ENCODE results near the gene JSRP1.

Gene JSRP1

DNA sequence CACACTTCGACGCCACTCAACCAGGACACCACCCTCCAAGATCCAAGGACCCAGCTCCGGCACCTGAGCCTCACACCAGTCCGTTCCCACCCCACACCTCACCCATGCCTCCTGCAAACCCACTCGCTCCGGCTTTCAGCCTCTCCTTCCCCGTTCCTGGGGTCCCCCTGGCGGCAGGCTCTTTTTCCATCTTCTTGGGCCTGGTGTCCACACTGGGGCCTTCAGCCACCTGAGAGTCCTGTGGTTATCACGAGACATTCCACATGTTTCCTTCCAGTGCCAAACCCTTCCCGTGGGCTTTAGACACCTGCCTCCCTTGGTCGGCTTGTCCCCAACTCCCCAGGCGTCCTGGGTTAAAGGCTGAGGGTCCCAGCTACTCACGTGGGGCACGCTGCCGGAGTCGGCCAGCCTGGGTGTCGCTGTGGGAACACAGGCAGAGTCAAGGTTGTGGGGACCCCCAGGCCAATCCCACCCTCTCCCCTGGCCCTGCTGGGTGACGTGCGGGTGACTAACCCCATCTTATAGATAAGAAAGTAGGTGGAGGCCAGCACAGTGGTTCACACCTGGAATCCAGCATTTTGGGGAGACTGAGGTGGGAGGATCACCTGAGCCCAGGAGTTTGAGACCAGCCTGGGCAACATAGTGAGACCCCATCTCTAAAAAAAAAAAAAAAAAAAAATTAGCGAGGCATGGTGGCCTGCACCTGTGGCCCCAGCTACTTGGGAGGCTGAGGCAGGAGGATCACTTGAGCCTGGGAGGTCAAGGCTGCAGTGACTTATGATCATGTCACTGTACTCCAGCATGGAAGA is 1.9 kb downstream of the JSRP1 start:
- H3K27ac ChIP-seq (ENCODE audit: low read length) = no peak overlapping the region
- H3K4me3 ChIP-seq (ENCODE audit: low read length) = peak overlapping the region; percentile 67
- no peaks in the 10 kb centered on the region for H3K9me3 ChIP-seq (ENCODE audit: insufficient read depth, low read depth, low read length)
- no peak overlapping the region; the same call in 1 of the 2 replicates for H3K9ac ChIP-seq (ENCODE audit: low read depth, low read length)
- no peaks in the 10 kb centered on the region for H3K4me1 ChIP-seq (ENCODE audit: insufficient read depth, low read length)
- no peaks in the 10 kb centered on the region for H3K36me3 ChIP-seq (ENCODE audit: insufficient read depth, low read depth, low read length)
- peaks cover 53% of the 10 kb centered on the region for H3K27me3 ChIP-seq (ENCODE audit: insufficient read depth, low read length)

DNA sequence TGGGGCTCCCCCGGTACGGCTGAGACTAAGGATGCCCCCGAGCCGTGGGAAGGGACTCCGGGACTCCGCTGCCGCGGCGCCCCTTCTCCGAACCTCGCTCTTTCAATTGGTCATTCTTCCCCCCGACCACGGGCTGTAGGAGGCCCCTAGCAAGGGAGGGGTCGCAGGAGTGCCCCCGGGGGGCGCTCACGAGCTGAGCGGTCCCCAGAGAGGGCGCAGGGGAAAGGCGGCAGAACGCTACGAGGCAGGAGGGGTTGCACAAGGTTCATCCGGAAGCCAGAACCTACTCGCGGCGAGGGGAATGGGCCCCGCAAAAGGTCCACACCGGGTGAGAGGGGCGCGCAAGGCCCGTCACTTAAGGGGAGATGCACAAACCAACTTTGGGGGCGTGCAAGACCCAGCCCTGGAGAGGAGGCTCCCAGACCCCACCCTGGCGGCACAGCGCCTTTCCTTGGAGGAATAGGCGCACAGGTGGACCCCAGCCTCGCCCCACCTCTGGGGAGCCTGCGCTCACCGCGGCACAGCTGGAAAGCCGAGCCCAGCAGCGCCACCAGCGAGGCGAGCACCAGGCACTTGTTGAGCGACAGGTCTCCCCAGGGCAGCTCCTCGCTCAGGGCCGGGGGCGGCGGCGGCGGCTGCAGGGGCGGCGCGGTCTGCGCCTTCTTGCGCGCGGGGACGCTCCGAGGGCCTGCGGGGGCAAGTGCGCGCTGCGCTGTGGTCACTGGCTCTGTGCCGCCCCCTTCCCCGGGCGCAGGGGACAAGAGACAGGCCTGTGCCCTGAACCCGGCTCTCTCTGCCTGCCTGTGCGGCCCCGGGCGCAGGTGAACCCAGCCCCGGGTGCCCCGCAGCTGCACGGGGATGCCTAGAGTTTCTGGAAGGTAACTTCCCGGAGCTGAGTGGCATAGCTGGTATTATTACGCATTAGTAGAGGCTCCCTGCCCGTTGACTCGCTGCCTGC is 2.8 kb downstream of the JSRP1 start:
- Histone ChIP-seq H3K9ac (ENCODE audit: low read depth, low read length) (no peak overlapping the region; the same call in 1 of the 2 replicates), H3K27ac (ENCODE audit: low read length) (no peak overlapping the region), H3K4me3 (ENCODE audit: low read length) (peak overlapping the region; percentile 67), H3K27me3 (ENCODE audit: insufficient read depth, low read length) (peaks cover 53% of the 10 kb centered on the region), H3K36me3 (ENCODE audit: insufficient read depth, low read depth, low read length) (no peaks in the 10 kb centered on the region), H3K4me1 (ENCODE audit: insufficient read depth, low read length) (no peaks in the 10 kb centered on the region), H3K9me3 (ENCODE audit: insufficient read depth, low read depth, low read length) (no peaks in the 10 kb centered on the region)

DNA sequence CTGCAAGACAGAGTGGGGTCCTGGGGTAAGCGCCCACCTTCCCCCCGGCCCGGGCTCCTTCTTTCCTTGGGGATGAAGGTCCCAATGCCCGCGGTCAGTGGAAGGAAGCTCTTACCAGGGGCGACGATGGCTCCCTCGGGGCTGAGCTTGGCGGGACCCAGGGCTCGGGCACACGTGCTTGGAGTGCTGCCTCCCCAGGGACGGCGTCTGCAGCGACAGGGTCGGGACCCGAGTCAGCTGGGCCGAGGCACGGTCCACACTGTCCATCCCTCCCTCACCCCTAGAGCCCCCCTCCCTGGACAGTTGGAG is 3.5 kb downstream of the JSRP1 start:
- H3K4me3 ChIP-seq (ENCODE audit: low read length) = peak overlapping the region; percentile 67; the same call in 1 of the 2 replicates

DNA sequence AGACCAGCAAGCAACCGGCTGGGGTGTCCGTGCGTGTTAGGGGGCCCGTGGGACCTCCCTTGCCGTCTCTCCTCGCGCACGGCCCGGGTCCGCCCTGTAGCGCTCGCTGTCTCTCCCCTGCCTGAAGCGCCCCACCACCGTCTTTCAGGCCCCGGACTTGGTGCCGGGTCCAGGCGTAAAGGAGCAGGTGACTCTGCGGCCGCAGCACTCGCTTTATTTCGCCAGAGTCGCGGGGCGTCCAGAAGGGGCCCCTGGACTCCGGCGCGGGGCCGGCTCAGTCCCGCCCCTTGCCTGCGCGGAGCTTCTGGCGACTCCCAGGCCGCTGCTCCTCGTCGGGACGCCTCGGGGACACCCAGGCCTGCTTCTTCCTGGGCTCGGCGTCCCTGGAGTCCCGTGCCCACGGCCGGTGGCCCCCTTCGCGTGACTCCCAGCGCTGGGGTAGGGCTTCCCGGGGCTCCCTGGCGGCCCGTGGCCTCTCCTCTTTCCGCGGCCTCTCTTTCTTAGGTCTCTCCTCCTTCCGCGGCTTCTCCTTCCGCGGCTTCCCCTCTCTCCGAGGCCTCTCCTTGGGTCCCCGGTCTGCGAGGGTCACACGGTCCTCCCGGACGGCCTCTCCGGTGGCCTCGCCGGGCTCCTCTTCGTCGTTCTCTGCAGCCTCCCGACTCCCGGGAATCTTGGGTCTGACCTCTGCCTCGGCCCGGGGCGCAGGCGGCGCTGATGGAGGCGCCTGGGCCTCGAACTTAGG is 4.0 kb downstream of the JSRP1 start:
- Histone ChIP-seq H3K27me3 (ENCODE audit: insufficient read depth, low read length) (peaks cover 53% of the 10 kb centered on the region), H3K4me3 (ENCODE audit: low read length) (no peak overlapping the region), H3K4me1 (ENCODE audit: insufficient read depth, low read length) (no peaks in the 10 kb centered on the region), H3K27ac (ENCODE audit: low read length) (no peak overlapping the region), H3K9ac (ENCODE audit: low read depth, low read length) (no peak overlapping the region), H3K9me3 (ENCODE audit: insufficient read depth, low read depth, low read length) (no peaks in the 10 kb centered on the region), H3K36me3 (ENCODE audit: insufficient read depth, low read depth, low read length) (peaks cover 4% of the 10 kb centered on the region)

More for the DNA sequence above, 3.5 kb downstream of the JSRP1 start:
- H3K4me1 ChIP-seq (ENCODE audit: insufficient read depth, low read length) = no peaks in the 10 kb centered on the region
- H3K36me3 ChIP-seq (ENCODE audit: insufficient read depth, low read depth, low read length) = no peaks in the 10 kb centered on the region
- H3K9ac ChIP-seq (ENCODE audit: low read depth, low read length) = no peak overlapping the region
- H3K9me3 ChIP-seq (ENCODE audit: insufficient read depth, low read depth, low read length) = no peaks in the 10 kb centered on the region
- peaks cover 53% of the 10 kb centered on the region for H3K27me3 ChIP-seq (ENCODE audit: insufficient read depth, low read length)
- H3K27ac ChIP-seq (ENCODE audit: low read length) = no peak overlapping the region

DNA sequence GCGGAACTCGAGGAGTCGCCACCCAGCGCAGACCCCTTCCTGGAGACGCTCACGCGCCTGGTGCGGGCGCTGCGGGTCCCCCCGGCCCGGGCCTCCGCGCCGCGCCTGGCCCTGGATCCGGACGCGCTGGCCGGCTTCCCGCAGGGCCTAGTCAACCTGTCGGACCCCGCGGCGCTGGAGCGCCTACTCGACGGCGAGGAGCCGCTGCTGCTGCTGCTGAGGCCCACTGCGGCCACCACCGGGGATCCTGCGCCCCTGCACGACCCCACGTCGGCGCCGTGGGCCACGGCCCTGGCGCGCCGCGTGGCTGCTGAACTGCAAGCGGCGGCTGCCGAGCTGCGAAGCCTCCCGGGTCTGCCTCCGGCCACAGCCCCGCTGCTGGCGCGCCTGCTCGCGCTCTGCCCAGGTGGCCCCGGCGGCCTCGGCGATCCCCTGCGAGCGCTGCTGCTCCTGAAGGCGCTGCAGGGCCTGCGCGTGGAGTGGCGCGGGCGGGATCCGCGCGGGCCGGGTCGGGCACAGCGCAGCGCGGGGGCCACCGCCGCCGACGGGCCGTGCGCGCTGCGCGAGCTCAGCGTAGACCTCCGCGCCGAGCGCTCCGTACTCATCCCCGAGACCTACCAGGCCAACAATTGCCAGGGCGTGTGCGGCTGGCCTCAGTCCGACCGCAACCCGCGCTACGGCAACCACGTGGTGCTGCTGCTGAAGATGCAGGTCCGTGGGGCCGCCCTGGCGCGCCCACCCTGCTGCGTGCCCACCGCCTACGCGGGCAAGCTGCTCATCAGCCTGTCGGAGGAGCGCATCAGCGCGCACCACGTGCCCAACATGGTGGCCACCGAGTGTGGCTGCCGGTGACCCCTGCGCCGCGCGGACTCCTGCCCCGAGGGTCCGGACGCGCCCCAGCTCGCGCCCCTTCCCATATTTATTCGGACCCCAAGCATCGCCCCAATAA is 4.8 kb downstream of the JSRP1 start:
- no peaks in the 10 kb centered on the region for H3K4me1 ChIP-seq (ENCODE audit: insufficient read depth, low read length)
- H3K9me3 ChIP-seq (ENCODE audit: insufficient read depth, low read depth, low read length) = no peaks in the 10 kb centered on the region
- no peak overlapping the region for H3K27ac ChIP-seq (ENCODE audit: low read length)
- H3K27me3 ChIP-seq (ENCODE audit: insufficient read depth, low read length) = peaks cover 53% of the 10 kb centered on the region
- H3K4me3 ChIP-seq (ENCODE audit: low read length) = no peak overlapping the region
- no peak overlapping the region for H3K9ac ChIP-seq (ENCODE audit: low read depth, low read length)
- peaks cover 12% of the 10 kb centered on the region for H3K36me3 ChIP-seq (ENCODE audit: insufficient read depth, low read depth, low read length)

DNA sequence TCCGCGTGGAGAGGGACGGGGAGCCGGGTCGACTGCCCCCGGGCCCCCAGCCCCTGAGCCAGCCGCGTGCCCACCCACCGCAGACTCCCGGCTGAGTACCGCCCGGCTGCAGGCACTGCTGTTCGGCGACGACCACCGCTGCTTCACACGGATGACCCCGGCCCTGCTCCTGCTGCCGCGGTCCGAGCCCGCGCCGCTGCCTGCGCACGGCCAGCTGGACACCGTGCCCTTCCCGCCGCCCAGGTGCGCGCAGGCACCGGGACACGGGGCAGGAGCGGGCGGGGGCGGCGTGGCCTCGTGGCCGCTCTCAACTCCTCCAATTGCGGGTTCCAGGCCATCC is 5.5 kb downstream of the JSRP1 start:
- Histone ChIP-seq H3K4me3 (ENCODE audit: low read length) (no peak overlapping the region), H3K9ac (ENCODE audit: low read depth, low read length) (no peak overlapping the region), H3K9me3 (ENCODE audit: insufficient read depth, low read depth, low read length) (no peaks in the 10 kb centered on the region), H3K27me3 (ENCODE audit: insufficient read depth, low read length) (peaks cover 53% of the 10 kb centered on the region), H3K4me1 (ENCODE audit: insufficient read depth, low read length) (no peaks in the 10 kb centered on the region), H3K36me3 (ENCODE audit: insufficient read depth, low read depth, low read length) (peaks cover 19% of the 10 kb centered on the region), H3K27ac (ENCODE audit: low read length) (no peak overlapping the region)

- Histone ChIP-seq H3K9me3 (ENCODE audit: insufficient read depth, low read depth, low read length) (no peaks in the 10 kb centered on the region), H3K27me3 (ENCODE audit: insufficient read depth, low read length) (peaks cover 53% of the 10 kb centered on the region), H3K27ac (ENCODE audit: low read length) (no peak overlapping the region), H3K9ac (ENCODE audit: low read depth, low read length) (no peak overlapping the region), H3K4me3 (ENCODE audit: low read length) (no peak overlapping the region), H3K36me3 (ENCODE audit: insufficient read depth, low read depth, low read length) (peaks cover 25% of the 10 kb centered on the region), H3K4me1 (ENCODE audit: insufficient read depth, low read length) (no peaks in the 10 kb centered on the region)
These were observed 6.1 kb downstream of the JSRP1 start for GRCh38 chr19:2249880-2250765.

- no peaks in the 10 kb centered on the region for H3K9me3 ChIP-seq (ENCODE audit: insufficient read depth, low read depth, low read length)
- H3K27me3 ChIP-seq (ENCODE audit: insufficient read depth, low read length) = peaks cover 46% of the 10 kb centered on the region
- H3K9ac ChIP-seq (ENCODE audit: low read depth, low read length) = no peak within 1 kb of the TSS
- no peak within 1 kb of the TSS for H3K27ac ChIP-seq (ENCODE audit: low read length)
- H3K4me1 ChIP-seq (ENCODE audit: insufficient read depth, low read length) = no peaks in the 10 kb centered on the region
- peaks cover 34% of the 10 kb centered on the region for H3K36me3 ChIP-seq (ENCODE audit: insufficient read depth, low read depth, low read length)
- H3K4me3 ChIP-seq (ENCODE audit: low read length) = no peak within 1 kb of the TSS
These were observed 7.0 kb downstream of the JSRP1 start, which contains the start of gene AMH for GRCh38 chr19:2249010-2249866. TSS of gene AMH (plus strand) at chr19:2249323. CDS start at chr19:2249333, 10 bp downstream.

DNA sequence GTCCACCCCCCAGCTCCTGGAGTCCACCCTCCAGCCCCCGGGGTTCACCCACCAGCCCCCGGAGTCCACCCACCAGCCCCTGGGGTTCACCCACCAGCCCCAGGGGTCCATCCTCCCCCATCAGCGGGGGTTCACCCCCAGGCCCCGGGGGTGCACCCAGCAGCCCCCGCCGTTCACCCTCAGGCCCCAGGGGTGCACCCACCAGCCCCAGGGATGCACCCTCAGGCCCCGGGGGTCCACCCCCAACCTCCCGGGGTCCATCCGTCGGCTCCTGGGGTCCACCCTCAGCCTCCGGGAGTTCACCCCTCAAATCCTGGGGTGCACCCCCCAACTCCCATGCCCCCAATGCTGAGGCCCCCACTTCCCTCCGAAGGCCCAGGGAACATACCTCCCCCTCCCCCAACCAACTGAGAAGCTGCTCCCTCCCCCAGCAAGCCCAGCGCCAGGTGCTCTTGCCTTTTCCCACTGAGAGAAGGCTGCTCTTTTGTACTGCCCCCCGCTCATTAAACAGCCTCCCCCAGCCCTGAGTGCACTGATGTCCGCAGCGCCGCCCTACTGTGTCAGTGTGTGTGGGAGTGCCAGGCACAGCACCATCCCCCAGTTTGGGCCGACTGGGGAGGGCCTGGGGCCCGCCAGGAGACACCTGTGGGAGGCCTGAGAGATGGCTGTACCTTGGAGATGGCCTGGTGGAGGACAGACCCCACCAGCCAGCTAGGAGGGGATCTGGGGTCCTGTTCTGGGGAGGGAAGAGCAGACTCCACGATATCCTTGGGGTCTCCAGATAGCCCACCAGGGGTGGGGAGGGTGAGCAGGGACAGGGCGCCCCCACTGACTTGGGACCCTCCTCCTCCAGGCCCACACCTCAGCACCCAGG is 7.8 kb downstream of the JSRP1 start:
- H3K9me3 ChIP-seq (ENCODE audit: insufficient read depth, low read depth, low read length) = no peaks in the 10 kb centered on the region
- no peaks in the 10 kb centered on the region for H3K4me1 ChIP-seq (ENCODE audit: insufficient read depth, low read length)
- H3K27me3 ChIP-seq (ENCODE audit: insufficient read depth, low read length) = peaks cover 37% of the 10 kb centered on the region; the same call in 1 of the 2 replicates
- no peak overlapping the region for H3K4me3 ChIP-seq (ENCODE audit: low read length)
- H3K9ac ChIP-seq (ENCODE audit: low read depth, low read length) = no peak overlapping the region
- peaks cover 42% of the 10 kb centered on the region for H3K36me3 ChIP-seq (ENCODE audit: insufficient read depth, low read depth, low read length)
- no peak overlapping the region for H3K27ac ChIP-seq (ENCODE audit: low read length)

Measured in iPS-20b (cell line).